Heart left ventricle (tissue), 16 donors: ENCODE measurements around the gene DLX5. TPM values are rescaled to one million over a fixed set of nuclear protein-coding genes. Genes with fewer than 3 reads are reported as not detected.

Experiments
- ATAC-seq, 4 donors: fragments of 200-7000 bp; cut with Tn5 transposase; one replicate each; pipeline ENCODE4 v1.9.1; 2020 to 2022; ENCODE audit warnings: moderate library complexity in 4 of 4, mild to moderate bottlenecking in 3 of 4, moderate number of reproducible peaks in 1 of 4
- DNase-seq, 5 donors: peaks; one replicate each; pipeline ENCODE4 v3.0.0-alpha.2; 2020
- H3K27ac ChIP-seq, 12 donors: fragments of 200-600 bp; sonication (generic) in 4 of 12; one replicate each; pipeline versions ENCODE4 v1.5.0 to v1.8.0; 2016 to 2022; ENCODE audit warnings: mild to moderate bottlenecking in 2 of 12
- H3K27me3 ChIP-seq, 9 donors: fragments of 200-600 bp; sonication (generic) in 2 of 9; one replicate each; pipeline versions ENCODE4 v1.5.1 to v1.8.0; 2016 to 2022; ENCODE audit warnings: mild to moderate bottlenecking in 3 of 9
- H3K36me3 ChIP-seq, 9 donors: fragments of 200-600 bp; sonication (generic) in 2 of 9; one replicate each; pipeline versions ENCODE4 v1.5.0 to v1.8.0; 2018 to 2022; ENCODE audit warnings: mild to moderate bottlenecking in 2 of 9
- H3K4me1 ChIP-seq, 12 donors: fragments of 200-600 bp; sonication (generic) in 4 of 12; one replicate each; pipeline versions ENCODE4 v1.5.0 to v1.8.0; 2016 to 2022; ENCODE audit warnings: mild to moderate bottlenecking in 3 of 12
- H3K4me3 ChIP-seq, 12 donors: fragments of 200-600 bp; sonication (generic) in 4 of 12; one replicate each; pipeline versions ENCODE4 v1.5.0 to v1.8.0; 2017 to 2022; ENCODE audit warnings: mild to moderate bottlenecking in 9 of 12, moderate library complexity in 4 of 12
- H3K9me3 ChIP-seq, 12 donors: fragments of 200-600 bp; sonication (generic) in 4 of 12; one replicate each; pipeline versions ENCODE4 v1.5.0 to v1.8.0; 2016 to 2022; ENCODE audit warnings: mild to moderate bottlenecking in 1 of 12
- POLR2A ChIP-seq, 2 donors: fragments of 450-650 bp; IDR thresholded peaks; one replicate each; pipeline ENCODE4 v1.6.1; 2017; ENCODE audit warnings: antibody characterized with exemption in 2 of 2, mild to moderate bottlenecking in 2 of 2, moderate library complexity in 2 of 2
- WGBS, 4 donors: extraction: QIAGEN DNeasy Blood & Tissue Kit in 2 of 4; methylation state at CpG; one replicate each; pipeline versions ENCODE4 v1.1.5 to v1.1.7; 2013 to 2018; 5-methylcytosine and 5-hydroxymethylcytosine counted together
- intact Hi-C, 10 donors: fragments of 100-400 bp; cut with DNase I; formaldehyde crosslinking; loops; one replicate each; pipeline versions ENCODE4 v1.11.1 to v1.14.2; 2022
- polyA plus RNA-seq, 2 donors: library from polyadenylated mRNA; stranded (reverse); fragments of 200-250 nt; gene quantifications; one replicate each; pipeline ENCODE4 v1.2.3, GENCODE V29; 2013
- total RNA-seq, 9 donors: library from RNA; depleted of rRNA in 2 of 9; stranded (reverse); fragments of >200 nt in 2 of 9; fragmentation: NEBNext Ultra II Directional in 3 of 9; extraction: Animal tissue kit (Norgen Biotek cat#: 25700) in 3 of 9; gene quantifications; one replicate each; pipeline versions ENCODE4 v1.1.0 to v1.2.4, GENCODE V29; 2016 to 2023
- TF ChIP-seq, protein P1 (sequence below), 12 donors: fragments of 200-600 bp; sonication (generic) in 4 of 12; IDR thresholded peaks; one replicate each; pipeline versions ENCODE4 v1.5.0 to v1.8.0; 2018 to 2022; ENCODE audit warnings: antibody characterized with exemption in 12 of 12, mild to moderate bottlenecking in 5 of 12
- donor health status: ischemic (EF 13 %, LVEDD 7.1; RV severe dilation, severe dysfunction).
- donor health status: healthy with polysubstance abuse.
- donor health status: DM: no; HTN: yes; CAD: no.
- donor health status: DM: no; HTN: no; CAD: no.
- donor health status: ischemic (EF 25% LVEDD 6.9; RV normal size, moderate dysfunction).
- donor health status: ischemic (EF 25% LVEDD 5.7; RV mildly dilated, moderate dysfunction).
- donor health status: healthy.
- donor health status: DM: yes; HTN: yes; CAD: no.
- donor health status: ischemic (EF 35%, LVEDD 5.7; RV mildly dilated, moderate dysfunction).
- donor health status: nonischemic (EF 11% LVEDD 7.7; RV severe dilation, severe dysfunction).
- donor health status: DM: yes; HTN: yes; CAD: no.
- donor health status: PGD.
- donor health status: ischemic (EF 29% LVEDD 5.4; RV normal size, mild dysfunction).
- donor health status: nonischemic (EF 23%, LVEDD 6.1; RV moderate dilation, normal function).

The DLX5 gene
- total and polyA plus RNA-seq, 11 donors = 0.08 to 0.27 (median 0.24) TPM; not detected in 7

DNA sequence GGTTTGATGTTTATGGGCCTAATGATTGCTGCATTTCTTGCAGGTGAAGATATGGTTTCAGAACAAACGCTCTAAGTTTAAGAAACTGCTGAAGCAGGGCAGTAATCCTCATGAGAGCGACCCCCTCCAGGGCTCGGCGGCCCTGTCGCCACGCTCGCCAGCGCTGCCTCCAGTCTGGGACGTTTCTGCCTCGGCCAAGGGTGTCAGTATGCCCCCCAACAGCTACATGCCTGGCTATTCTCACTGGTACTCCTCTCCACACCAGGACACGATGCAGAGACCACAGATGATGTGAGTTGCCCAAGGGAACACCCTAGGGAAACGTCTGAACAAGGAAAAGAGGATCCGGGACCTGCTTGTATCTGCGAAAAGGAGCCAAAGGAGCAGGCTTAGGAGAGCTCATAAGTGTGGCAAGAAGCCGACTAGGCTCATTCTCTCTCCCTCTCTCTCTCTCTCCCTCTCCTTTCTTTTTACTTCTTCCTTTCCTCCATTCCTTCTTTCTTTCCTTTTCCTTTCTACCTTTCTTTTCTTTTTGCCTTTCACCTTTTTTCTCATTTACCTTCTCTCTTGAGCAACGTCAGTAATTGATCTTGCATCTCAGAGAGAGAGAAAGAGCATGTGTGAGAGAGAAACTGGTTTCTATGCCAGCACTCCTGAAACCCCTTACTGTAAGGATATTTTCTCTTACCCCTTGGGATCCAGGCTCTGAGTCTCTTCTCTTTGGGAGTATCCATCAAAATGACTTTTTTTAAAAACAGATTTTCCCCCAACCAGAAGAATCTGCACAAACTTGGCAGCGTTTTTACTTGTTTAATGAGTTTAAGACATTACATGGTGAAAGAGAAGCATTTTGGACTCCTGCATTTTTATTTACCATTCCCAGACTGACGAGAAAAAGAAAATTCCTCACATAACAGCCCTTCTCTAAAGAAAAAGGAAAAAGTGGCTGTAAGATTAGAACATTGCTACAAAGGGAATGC, 14.6 kb downstream of the DLX5 start:
- 5 to 9% (median 5%) methylated on average over 18 of the region's 18 CpGs for WGBS, 4 donors
- no peak for DNase-seq
- intact Hi-C loops = no loop called here
- TF ChIP-seq POLR2A (IDR thresholded peaks at IDR 0.05) = no peak
- TF ChIP-seq, protein P1, sequence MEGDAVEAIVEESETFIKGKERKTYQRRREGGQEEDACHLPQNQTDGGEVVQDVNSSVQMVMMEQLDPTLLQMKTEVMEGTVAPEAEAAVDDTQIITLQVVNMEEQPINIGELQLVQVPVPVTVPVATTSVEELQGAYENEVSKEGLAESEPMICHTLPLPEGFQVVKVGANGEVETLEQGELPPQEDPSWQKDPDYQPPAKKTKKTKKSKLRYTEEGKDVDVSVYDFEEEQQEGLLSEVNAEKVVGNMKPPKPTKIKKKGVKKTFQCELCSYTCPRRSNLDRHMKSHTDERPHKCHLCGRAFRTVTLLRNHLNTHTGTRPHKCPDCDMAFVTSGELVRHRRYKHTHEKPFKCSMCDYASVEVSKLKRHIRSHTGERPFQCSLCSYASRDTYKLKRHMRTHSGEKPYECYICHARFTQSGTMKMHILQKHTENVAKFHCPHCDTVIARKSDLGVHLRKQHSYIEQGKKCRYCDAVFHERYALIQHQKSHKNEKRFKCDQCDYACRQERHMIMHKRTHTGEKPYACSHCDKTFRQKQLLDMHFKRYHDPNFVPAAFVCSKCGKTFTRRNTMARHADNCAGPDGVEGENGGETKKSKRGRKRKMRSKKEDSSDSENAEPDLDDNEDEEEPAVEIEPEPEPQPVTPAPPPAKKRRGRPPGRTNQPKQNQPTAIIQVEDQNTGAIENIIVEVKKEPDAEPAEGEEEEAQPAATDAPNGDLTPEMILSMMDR (IDR thresholded peaks at IDR 0.05) = no peak
- Histone ChIP-seq H3K9me3 (no peaks in the 10 kb centered on the region), H3K27me3 (peaks cover 77 to 100% (median 98%) of the 10 kb centered on the region in 9 donors), H3K4me1 (peaks cover 0 to 23% (median 12%) of the 10 kb centered on the region in 12 donors), H3K27ac (no peak overlapping the region), H3K36me3 (no peaks in the 10 kb centered on the region), H3K4me3 (no peak overlapping the region)
- no peak for ATAC-seq

DNA sequence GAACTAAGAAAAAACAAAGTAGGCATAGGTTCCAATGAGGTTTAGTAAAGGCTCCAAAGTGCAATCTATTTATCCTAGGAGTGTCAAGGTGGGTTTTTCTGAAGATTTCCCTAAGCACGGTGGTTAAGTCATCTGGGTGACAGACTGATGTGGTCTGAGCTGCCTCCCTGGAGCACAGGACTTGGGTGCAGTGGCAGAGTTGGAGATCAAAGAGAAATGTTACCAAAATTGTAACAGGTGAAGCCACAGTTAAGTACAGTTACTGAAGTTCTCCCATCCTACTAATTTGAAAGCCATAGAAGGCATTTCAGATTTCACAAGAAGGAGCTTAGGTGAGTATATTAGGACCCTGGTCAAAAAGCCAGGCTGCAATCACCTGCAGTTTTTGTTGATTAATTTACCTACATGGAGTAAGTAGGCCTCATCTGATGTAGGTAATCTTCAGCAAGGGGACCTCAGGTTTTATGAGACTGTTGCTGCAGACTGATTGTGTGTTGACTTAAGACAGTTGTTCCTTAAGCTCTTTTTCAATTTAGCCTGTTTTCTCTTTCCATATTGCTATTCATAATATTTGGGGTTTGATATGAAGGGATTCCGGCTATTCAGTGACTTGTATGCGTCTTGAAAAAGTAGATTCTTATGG, 16.2 kb downstream of the DLX5 start:
- peaks cover 79 to 100% (median 98%) of the 10 kb centered on the region in 9 donors for H3K27me3 ChIP-seq
- no peak overlapping the region for H3K27ac ChIP-seq
- H3K4me1 ChIP-seq = peaks cover 0 to 34% (median 13%) of the 10 kb centered on the region in 12 donors
- H3K9me3 ChIP-seq = no peaks in the 10 kb centered on the region
- TF ChIP-seq, protein P1 (IDR thresholded peaks at IDR 0.05) = no peak
- no peak for TF ChIP-seq POLR2A (IDR thresholded peaks at IDR 0.05)
- H3K36me3 ChIP-seq = no peaks in the 10 kb centered on the region
- ATAC-seq (no peak), DNase-seq (no peak)
- WGBS, 4 donors = 72 to 84% (median 75%) methylated on average over 3 of the region's 3 CpGs
- intact Hi-C loops = no loop called here
- H3K4me3 ChIP-seq = no peak overlapping the region

DNA sequence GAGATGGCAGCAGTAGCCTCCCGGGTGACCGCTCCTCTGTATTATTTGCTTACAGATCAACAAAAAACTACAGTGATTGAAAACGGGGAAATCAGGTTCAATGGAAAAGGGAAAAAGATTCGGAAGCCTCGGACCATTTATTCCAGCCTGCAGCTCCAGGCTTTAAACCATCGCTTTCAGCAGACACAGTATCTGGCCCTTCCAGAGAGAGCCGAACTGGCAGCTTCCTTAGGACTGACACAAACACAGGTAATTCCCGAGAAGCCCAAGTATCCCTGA, 17.1 kb downstream of the DLX5 start:
- Histone ChIP-seq H3K36me3 (no peaks in the 10 kb centered on the region), H3K27me3 (peaks cover 77 to 100% (median 98%) of the 10 kb centered on the region in 9 donors), H3K4me3 (peak overlapping the region in 1 of 12 donors; percentile 2), H3K4me1 (peaks cover 0 to 35% (median 13%) of the 10 kb centered on the region in 12 donors), H3K9me3 (no peaks in the 10 kb centered on the region), H3K27ac (no peak overlapping the region)
- ATAC-seq (no peak), DNase-seq (no peak)
- TF ChIP-seq POLR2A (IDR thresholded peaks at IDR 0.05) = no peak
- TF ChIP-seq, protein P1 (IDR thresholded peaks at IDR 0.05) = no peak
- WGBS, 4 donors = 21 to 26% (median 23%) methylated on average over 8 of the region's 8 CpGs
- intact Hi-C loops = no loop called here
